Chondrocyte (in vitro differentiated cells): Measurements from ENCODE around the gene MCM3AP. TPM values are rescaled to one million over a fixed set of nuclear protein-coding genes. Genes with fewer than 3 reads are reported as not detected.
"Not testable (repeated sequence)": the region's sequence is repeated elsewhere in the genome, so short reads cannot be mapped to it uniquely, and the experiment has no call there.

Source experiments
- DNase-seq: peaks from one replicate; pipeline ENCODE4 v3.0.0; 2021; ENCODE audit warnings: mixed read lengths, low spot score
- H3K27ac Mint-ChIP-seq: one replicate; pipeline ENCODE4 v1.8.0; 2021; ENCODE audit warnings: mild to moderate bottlenecking, moderate library complexity, mixed read lengths; ENCODE audit not compliant: unreplicated experiment
- H3K27me3 Mint-ChIP-seq: 2 replicates; pipeline ENCODE4 v1.8.0; 2021; ENCODE audit warnings: low read depth, mixed read lengths
- H3K36me3 Mint-ChIP-seq: 2 replicates; pipeline ENCODE4 v1.8.0; 2021; ENCODE audit warnings: low read depth, mixed read lengths
- H3K4me1 Mint-ChIP-seq: 2 replicates; pipeline ENCODE4 v1.8.0; 2021; ENCODE audit warnings: low read depth, mild to moderate bottlenecking, mixed read lengths
- H3K4me3 Mint-ChIP-seq: one replicate; pipeline ENCODE4 v1.8.0; 2021; ENCODE audit warnings: mild to moderate bottlenecking, moderate library complexity, mixed read lengths; ENCODE audit not compliant: unreplicated experiment
- H3K9me3 Mint-ChIP-seq: 2 replicates; pipeline ENCODE4 v1.8.0; 2021; ENCODE audit warnings: low read depth, mixed read lengths
- CTCF ChIP-seq: fragments of 200-600 bp; sonication (generic); IDR thresholded peaks from 2 replicates; pipeline ENCODE4 v1.5.0; 2021; ENCODE audit warnings: antibody characterized with exemption, mild to moderate bottlenecking, moderate library complexity
- total RNA-seq: library from RNA; stranded (reverse); gene quantifications from 3 replicates; pipeline ENCODE4 v1.2.1, GENCODE V29; 2021

Gene MCM3AP
- total RNA-seq, 1 donor from 2014 or later, result 86.4 TPM

- no peaks in the 10 kb centered on the region for H3K9me3 Mint-ChIP-seq
- H3K36me3 Mint-ChIP-seq, result peaks cover 2% of the 10 kb centered on the region
- H3K4me1 Mint-ChIP-seq, result peaks cover 24% of the 10 kb centered on the region
- no peaks in the 10 kb centered on the region for H3K27me3 Mint-ChIP-seq
- TF ChIP-seq CTCF, result no peak
- H3K4me3 Mint-ChIP-seq, result no peak overlapping the region
- no peak for DNase-seq
- H3K27ac Mint-ChIP-seq, result no peak overlapping the region
These were observed 32.5 kb upstream of the MCM3AP start for GRCh38 chr21:46317710-46318463.

- no peak overlapping the region for H3K4me3 Mint-ChIP-seq
- H3K4me1 Mint-ChIP-seq, result peaks cover 14% of the 10 kb centered on the region
- no peaks in the 10 kb centered on the region for H3K27me3 Mint-ChIP-seq
- DNase-seq, result no peak
- H3K9me3 Mint-ChIP-seq, result no peaks in the 10 kb centered on the region
- H3K27ac Mint-ChIP-seq, result no peak overlapping the region
- TF ChIP-seq CTCF, result no peak
- H3K36me3 Mint-ChIP-seq, result peaks cover 2% of the 10 kb centered on the region
These were observed 31.4 kb upstream of the MCM3AP start for GRCh38 chr21:46316708-46317324.

GRCh38 chr21:46314441-46315020, 29.1 kb upstream of the MCM3AP start:
- Mint-ChIP-seq H3K4me1 (no peaks in the 10 kb centered on the region), H3K4me3 (no peak overlapping the region), H3K9me3 (no peaks in the 10 kb centered on the region), H3K27ac (no peak overlapping the region), H3K36me3 (peaks cover 3% of the 10 kb centered on the region), H3K27me3 (no peaks in the 10 kb centered on the region)
- no peak for TF ChIP-seq CTCF
- DNase-seq, result no peak

- no peak for DNase-seq
- peaks cover 5% of the 10 kb centered on the region for H3K36me3 Mint-ChIP-seq
- no peaks in the 10 kb centered on the region for H3K27me3 Mint-ChIP-seq
- no peak overlapping the region for H3K4me3 Mint-ChIP-seq
- TF ChIP-seq CTCF, result no peak
- no peaks in the 10 kb centered on the region for H3K9me3 Mint-ChIP-seq
- no peaks in the 10 kb centered on the region for H3K4me1 Mint-ChIP-seq
- H3K27ac Mint-ChIP-seq, result no peak overlapping the region
These were observed 27.5 kb upstream of the MCM3AP start for GRCh38 chr21:46312949-46313348.

GRCh38 chr21:46311568-46311967, 26.2 kb upstream of the MCM3AP start:
- DNase-seq, result no peak
- no peak for TF ChIP-seq CTCF
- Mint-ChIP-seq H3K27ac (no peak overlapping the region), H3K36me3 (peaks cover 6% of the 10 kb centered on the region), H3K9me3 (no peaks in the 10 kb centered on the region), H3K4me3 (no peak overlapping the region), H3K27me3 (no peaks in the 10 kb centered on the region), H3K4me1 (no peaks in the 10 kb centered on the region)

GRCh38 chr21:46310260-46310659, 24.8 kb upstream of the MCM3AP start:
- H3K9me3 Mint-ChIP-seq, H3K27ac Mint-ChIP-seq, H3K27me3 Mint-ChIP-seq, H3K36me3 Mint-ChIP-seq, DNase-seq, H3K4me3 Mint-ChIP-seq, H3K4me1 Mint-ChIP-seq: not testable (repeated sequence)
